GM12892 (cell line): ENCODE data around the gene VPS11.

ENCODE experiments used
- POLR2A ChIP-seq: IDR thresholded peaks from 2 replicates; pipeline ENCODE4 v1.6.1; 2011; ENCODE audit warnings: low read depth, low read length, control low read depth
- POLR2AphosphoS5 ChIP-seq: IDR thresholded peaks from 2 replicates; pipeline ENCODE4 v1.6.1; 2011; ENCODE audit warnings: low read depth, low read length, control low read depth

DNA sequence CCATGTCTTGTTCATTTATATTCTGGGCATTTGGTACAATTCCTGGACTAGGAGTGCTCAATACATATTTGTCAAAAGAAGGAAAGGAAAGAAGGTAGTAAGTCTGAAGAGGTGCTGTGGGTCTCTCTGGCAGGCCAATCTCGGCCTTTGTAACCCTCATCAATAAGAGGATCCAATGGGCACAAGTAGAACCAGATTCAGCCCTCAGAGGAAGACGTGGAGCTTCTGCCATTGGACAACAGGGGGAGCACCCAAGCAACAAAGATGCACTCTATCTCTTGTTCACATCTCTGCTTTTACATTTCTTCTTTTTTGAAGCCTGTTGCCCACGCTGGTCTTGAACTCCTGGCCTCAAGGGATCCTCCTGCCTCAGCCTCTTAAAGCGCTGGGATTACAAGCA, 2.2 kb upstream of the VPS11 start:
- TF ChIP-seq POLR2AphosphoS5 (no peak), POLR2A (no peak)
